Panc1 (cell line): ENCODE measurements around the gene B4GALNT4.

Experiments
- CTCF ChIP-seq: fragments of 450-650 bp; IDR thresholded peaks from 2 replicates; pipeline ENCODE4 v1.5.1; 2017; ENCODE audit warnings: mild to moderate bottlenecking
- REST ChIP-seq, 2 experiments: IDR thresholded peaks; 2 replicates each; pipeline ENCODE4 v1.6.1; 2011 to 2012; ENCODE audit warnings: low read depth in 2 of 2, control low read depth in 1 of 2, low read length in 1 of 2, mild to moderate bottlenecking in 1 of 2, moderate library complexity in 1 of 2; ENCODE audit not compliant: insufficient read depth in 1 of 2
- TCF7L2 ChIP-seq: IDR thresholded peaks from 2 replicates; pipeline ENCODE4 v1.6.1; 2011; ENCODE audit warnings: mild to moderate bottlenecking, low read depth, low read length, inconsistent platforms

GRCh38 chr11:391117-392017, 22.1 kb downstream of the B4GALNT4 start:
- TF ChIP-seq CTCF: no peak
- TF ChIP-seq TCF7L2: no peak
- no peak for TF ChIP-seq REST (IDR thresholded peaks at IDR 0.05; ENCODE audit: insufficient read depth in 1 of 2, low read depth in 2 of 2, low read length in 1 of 2)
